ENCODE results near the gene SLC4A1AP.

The SLC4A1AP gene

DNA sequence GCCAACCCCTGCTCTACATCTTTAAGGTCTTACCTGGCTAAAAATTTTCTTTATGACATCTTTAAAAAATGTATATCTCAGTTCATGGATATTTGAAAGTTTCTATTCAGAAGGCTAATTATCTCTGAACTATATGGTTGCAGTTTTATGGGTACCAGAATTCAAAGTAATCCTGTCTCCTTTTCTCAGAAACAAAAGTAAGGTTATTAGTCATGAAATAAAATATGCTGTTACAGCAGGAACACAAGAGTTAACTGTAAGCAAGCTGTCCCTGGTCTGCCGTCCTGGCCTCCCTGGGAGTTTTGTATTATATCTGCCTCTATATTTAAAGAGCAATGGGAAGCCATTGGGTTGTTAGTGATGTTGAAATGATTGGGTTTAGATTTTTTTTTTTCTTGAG, 34.0 kb downstream of the SLC4A1AP start:
- no peak for DNase-seq (ENCODE audit: low read depth in 2 of 2, low spot score in 1 of 2)

DNA sequence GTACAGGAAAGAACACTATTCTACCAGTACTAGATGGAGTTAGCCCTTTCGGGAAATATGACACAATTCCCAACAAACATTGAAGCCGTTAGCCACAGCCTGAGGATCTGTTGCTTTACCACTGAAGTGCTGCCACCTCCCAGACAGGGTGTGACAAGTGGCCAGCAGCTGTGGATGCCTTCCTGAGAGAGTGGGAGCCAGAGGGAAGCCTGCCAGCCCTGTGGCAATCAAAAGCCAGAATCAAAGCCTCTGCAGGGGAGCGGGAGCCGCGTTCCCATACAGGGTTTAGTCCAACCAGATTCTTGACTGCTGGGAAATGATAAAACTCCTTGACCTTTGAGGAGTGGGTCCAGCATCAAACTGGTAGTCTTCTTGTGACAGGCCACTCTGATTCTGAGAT, 38.0 kb downstream of the SLC4A1AP start:
- no peak for DNase-seq (ENCODE audit: low read depth in 2 of 2, low spot score in 1 of 2)

DNA sequence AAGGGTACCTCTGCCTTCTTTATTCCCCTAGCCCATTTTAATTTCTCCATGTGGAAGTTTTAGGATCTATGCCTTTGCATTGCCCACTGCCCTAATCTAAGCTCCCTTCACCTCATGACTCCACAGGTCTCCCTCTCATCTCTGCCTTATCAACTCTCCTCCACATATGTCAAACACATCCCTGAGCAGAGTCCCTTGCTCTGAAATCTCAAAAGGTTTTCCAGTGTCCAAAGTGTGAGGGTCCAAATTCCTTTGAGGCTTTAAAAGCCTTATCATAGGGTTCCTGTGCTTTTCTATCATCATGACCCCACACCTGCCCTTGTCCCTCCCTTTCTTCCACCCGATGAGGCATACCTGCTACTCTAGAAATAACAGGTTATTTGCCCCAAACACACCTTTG, 38.6 kb downstream of the SLC4A1AP start:
- no peak for DNase-seq (ENCODE audit: low read depth in 2 of 2, low spot score in 1 of 2)

DNA sequence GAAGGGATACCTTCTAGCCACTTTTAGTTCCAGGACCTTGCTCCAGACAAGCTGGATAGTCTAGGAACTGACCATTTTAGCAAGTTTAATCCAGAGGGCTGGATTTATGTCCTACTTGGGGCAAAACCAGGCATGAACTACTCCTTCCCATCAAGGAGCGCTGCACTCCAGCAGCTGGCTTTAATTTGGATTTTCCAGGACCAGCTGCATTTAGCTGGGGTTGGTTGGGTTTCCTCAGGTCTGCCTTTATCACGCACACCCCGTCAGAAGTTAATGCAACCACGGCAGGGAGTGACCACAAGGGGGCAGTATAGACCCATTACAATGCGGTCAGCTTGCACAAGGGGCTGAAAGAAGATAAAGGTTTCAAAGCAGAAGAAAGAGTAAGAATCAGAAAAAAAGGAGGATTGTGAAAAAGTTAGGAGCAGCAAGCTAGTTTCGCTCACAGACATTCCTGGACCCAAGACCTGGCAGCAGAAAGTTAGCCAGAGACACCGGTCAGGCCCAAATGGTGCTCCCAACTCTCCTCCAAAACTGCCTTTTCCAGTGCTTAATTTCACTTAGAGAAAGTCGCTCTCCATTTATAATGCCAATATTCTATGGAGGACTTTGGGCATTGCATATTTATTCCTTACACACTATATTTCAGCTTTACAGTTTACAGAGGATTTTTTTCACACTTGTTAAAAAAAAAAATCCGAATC, 40.1 kb downstream of the SLC4A1AP start:
- peak; percentile 64 to 83 for DNase-seq (ENCODE audit: low read depth in 2 of 2, low spot score in 1 of 2)

DNA sequence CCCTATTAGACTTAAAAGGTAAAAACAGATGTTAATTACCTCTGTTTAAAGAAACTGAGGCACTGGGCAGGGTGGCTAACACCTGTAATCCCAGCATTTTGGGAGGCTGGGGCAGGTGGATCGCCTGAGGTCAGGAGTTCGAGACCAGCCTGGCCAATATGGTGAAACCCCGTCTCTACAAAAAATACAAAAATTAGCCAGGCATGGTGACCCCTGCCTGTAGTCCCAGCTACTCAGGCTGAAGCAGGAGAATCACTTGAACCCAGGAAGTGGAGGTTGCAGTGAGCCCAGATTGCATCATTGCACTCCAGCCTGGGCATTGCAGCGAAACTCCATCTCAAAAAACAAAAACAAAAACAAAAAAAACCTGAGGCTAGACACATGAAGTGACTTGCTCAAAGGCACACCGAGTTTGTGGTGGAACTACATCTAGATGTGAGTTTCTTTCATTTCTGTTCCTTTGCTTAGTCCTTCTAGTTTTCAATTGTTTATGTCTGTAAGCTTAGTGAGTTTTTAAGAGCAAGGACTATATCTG, 40.7 kb downstream of the SLC4A1AP start:
- DNase-seq (ENCODE audit: low read depth in 2 of 2, low spot score in 1 of 2) = no peak

DNA sequence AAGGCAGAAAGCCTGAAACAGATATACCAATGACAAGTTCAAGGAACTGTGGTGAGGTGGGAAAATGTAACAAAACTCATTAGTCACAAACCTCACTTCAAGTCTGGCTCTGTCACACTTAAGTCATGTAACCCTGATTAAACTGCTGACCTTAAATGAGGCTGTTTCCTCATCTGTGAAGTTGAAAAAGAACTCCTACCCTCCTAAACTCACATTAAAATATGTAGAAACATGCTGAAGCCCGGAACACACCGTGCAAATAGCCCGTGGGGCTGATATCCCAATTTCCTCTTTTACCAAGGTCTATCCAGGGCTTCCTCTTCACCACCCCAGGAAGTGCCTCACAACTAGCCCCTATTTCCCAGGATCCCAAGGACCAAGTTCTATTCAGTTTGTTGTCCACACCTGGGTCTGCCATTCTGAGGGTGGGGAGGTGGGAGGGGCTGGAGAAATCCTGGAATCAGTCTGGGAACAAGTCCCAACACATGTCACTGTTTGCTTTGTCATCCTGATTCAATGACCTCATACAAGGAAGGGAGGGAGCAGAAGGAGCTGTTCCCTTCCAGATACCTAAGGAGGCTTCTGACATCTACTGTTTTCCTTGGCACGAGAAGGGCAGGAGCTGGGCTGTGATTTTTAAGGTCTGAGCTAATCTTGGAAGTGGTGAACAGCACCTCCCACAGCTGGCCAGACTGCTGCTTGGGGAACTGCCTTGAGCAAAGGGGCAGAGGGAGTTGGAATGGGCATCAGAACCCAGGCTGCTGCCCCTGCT, 42.3 kb downstream of the SLC4A1AP start:
- DNase-seq (ENCODE audit: low read depth in 2 of 2, low spot score in 1 of 2) = no peak

DNA sequence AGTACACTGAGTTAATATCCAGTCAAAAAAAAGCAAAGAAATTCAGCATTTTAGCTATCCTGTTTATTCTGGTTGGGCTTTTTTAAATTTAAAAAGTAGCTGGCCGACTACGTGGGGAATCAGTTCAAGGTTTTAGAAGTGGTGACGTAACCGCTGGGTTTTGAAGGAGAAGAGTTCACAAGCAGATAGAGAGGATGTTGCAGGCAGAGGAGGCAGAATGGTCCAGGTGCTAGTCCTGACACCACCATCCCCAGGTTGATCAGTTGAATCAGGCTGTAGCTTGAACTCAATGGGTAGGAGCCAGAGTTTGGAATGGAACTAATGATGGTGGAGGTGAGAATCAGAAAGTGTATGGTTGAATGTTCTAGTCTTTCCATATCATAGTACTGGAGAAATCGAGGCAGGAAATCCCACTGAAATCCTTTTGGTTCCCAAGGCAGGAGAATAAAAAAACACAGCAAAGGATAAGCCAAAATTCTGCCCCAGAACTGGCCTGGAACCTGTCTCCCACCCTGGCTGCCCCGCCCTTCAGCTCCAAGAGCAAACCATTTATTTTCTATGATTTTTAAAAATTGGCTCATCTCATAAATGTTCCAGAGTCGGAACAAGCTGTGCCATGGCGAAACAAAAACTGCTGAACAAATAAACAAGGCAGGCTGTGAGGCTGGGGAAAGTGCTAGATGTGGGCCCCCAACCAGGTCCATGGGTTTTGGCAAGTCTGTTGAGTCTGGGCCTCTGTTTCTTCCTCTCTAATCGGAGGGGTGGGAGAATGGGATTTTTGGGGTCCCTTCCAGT, 44.0 kb downstream of the SLC4A1AP start:
- no peak for DNase-seq (ENCODE audit: low read depth in 2 of 2, low spot score in 1 of 2)

DNA sequence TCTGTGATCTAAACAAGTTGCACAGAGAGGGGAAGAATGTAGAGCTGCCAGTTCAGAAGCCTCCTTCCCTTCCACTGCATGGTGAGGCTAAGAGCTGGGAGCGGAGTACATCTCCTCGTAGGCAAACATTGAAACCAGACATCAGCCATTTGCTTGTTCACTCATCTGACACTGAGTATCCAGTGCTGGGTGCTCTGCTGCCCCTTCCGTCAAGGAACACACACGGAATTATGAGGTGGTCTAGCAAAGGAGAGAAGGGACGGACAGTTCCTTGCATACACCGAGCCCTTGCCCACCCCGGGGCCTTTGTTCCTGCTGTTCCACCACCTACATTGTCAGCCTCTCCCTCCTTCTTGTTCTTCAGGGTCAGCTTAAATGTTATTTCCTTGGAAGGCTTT, 44.6 kb downstream of the SLC4A1AP start:
- DNase-seq (ENCODE audit: low read depth in 2 of 2, low spot score in 1 of 2) = no peak

DNA sequence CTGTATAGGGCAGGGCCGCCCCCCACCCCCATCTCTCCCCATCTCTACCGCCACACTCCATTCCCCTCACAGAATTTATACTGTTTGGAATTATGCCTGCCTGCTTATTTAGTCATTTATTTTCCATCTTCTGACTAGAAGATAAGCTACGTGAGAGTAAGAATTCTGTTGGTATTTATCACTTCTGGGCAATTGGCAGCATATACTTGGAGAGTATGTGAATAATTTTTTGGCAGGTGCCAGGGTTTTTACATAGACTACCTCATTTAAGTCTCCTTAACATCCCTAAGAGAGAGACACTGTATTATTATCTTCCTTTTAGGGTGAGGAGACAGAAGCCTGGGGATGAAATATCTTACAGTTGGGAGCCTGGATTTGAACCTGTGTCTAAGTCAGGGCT, 45.0 kb downstream of the SLC4A1AP start:
- no peak for DNase-seq (ENCODE audit: low read depth in 2 of 2, low spot score in 1 of 2)

DNA sequence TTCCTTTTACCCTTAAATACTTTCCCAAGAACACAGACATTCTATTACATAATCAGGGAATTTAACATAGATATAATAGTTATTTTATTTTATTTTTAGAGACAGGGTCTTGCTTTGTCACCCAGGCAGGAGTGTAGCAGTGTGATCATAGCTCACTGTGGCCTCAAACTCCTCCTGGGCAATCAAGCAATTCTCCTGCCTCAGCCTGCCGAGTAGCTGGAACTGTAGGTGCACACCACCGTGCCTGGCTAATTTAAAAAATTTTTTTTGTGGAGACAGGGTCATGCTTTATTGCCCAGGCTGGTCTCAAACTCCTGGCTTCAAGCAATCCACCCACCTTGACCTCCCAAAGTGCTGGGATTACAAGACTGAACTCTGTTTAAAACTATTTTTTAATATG, 45.6 kb downstream of the SLC4A1AP start:
- DNase-seq (ENCODE audit: low read depth in 2 of 2, low spot score in 1 of 2) = no peak

DNA sequence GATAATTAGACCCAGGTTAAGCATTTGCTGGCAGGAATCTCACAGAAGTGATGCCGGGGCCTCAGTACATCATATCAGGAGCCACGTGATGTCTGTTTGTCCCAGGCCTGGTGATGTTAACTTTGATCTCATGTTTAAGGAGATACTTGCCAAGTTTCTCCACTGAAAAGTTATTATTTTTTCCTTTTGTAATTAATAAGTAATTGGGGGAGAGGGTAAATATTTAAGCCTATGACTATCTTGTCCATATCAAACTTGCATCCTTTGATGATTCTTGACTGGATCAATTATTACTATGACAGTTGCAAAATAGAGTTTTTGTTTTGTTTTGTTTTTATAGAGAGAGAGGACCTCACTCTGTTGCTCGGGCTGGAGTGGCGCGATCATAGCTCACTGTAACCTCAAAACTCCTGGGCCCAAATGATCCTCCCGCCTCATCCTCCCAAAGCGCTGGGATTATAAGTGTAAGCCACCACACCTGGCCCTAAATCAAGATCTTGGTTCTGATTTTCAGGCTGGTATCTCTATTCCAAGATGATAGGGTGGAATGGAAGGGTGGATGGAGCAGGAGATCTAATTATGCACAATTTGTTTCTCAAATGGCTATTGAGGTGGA, 46.4 kb downstream of the SLC4A1AP start:
- no peak for DNase-seq (ENCODE audit: low read depth in 2 of 2, low spot score in 1 of 2)

DNA sequence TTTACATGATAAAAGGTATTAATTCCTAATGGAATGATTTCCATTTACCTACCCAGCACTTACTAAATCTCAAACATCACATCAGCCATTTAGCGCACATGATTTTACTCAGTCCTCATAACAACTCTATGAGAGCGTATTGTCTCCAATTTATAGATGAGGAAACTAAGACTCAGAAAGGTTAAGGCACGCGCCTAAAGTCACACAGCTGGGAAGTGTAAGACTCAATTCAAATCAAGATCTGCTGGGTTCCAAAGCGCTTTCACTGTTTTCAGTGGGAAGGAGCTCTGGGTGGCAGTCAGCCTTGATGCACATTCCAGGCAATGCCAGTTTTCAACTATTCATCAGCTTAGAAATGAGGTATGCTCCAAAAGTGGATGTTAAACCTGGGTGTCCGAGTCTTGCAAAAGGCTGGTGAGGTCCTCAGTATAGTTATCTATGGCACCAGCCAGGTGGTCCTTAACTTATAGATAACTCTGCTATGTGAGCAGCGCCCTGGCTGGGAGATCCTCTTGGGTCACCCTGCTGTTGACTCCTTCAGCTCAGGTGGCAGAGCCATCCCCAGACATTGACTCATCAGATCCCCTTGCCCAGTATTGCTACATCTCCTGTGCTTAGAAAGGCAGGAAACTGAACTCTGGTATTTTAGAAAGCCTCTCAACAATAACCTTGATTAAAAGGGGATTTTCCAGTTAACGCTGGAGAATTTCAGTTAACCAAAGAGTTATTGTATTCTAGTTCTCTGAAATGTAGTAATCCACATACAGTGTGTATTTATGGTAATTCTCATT, 47.1 kb downstream of the SLC4A1AP start:
- DNase-seq (ENCODE audit: low read depth in 2 of 2, low spot score in 1 of 2) = no peak

DNA sequence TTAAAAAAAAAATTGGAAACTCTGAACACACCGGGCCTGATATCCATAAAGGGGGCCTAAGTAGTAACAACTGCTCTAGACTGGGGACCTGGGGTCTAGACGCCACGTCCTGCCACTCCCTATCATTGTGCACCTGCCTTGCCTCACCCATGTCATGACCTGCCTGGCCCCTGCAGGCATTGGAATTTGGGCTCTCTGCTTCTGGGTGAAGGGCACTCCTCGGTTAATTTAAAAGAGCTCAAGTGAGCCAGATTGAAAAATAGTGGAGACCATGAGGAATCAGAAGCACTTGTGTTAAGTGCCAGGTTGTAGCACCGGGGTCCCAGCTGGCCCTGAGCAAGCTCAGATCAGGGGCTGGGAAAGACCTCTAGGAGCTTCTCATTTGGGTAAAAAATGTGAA, 48.1 kb downstream of the SLC4A1AP start:
- no peak for DNase-seq (ENCODE audit: low read depth in 2 of 2, low spot score in 1 of 2)

DNA sequence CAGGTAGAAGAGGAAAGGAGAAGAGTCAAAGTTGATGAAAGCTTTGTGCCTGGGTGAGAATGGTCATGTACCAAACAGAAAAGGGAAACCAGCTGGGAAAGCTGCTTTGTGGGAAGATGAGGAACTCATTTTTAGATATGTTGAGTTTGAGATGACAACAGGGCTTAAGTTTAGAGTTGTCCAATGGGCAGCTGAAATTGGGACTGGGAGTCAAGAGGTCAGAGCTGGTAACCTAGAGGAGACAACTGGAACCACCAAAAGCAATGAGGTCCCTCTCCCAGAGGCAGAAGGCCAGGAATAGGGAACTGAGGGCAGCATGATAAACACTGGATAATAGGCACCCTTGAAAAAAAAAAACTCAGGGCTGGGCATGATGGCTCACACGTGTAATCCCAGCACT, 48.8 kb downstream of the SLC4A1AP start:
- DNase-seq (ENCODE audit: low read depth in 2 of 2, low spot score in 1 of 2) = no peak

DNA sequence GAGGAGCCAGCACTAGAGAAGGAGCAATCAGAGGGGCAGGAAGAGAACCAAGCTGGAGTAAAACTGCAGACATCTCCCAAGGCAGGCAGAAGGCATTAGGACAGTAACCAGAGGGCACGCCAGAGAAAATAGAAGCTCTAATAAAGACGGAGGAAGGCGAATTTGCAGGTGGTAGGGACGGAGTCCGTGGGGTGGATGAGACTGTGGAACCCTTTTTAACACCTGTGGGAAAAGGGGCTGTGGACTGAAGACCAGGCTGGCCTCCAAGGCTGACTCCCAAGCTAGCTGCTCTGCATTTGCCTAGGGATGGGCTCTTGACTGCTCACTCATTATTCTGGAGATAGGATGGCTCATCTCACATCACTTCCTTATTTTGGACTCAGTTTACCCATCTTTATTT, 49.5 kb downstream of the SLC4A1AP start:
- no peak for DNase-seq (ENCODE audit: low read depth in 2 of 2, low spot score in 1 of 2)

DNA sequence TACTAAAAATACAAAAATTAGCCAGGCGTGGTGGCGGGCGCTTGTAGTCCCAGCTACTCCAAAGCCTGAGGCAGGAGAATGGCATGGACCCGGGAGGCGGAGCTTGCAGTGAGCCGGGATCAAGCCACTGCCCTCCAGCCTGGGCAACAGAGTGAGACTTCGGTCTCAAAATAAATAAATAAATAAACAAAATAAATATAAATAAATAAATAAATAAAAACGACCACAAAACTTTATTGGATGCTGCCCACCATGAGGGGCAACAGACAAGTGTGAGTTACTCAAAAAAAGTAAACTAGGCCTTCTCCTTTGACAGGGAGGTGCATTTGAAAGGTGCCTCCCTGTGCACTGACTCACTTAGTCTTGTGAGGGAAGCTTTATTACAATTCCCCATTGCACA, 50.4 kb downstream of the SLC4A1AP start:
- no peak for DNase-seq (ENCODE audit: low read depth in 2 of 2, low spot score in 1 of 2)

DNA sequence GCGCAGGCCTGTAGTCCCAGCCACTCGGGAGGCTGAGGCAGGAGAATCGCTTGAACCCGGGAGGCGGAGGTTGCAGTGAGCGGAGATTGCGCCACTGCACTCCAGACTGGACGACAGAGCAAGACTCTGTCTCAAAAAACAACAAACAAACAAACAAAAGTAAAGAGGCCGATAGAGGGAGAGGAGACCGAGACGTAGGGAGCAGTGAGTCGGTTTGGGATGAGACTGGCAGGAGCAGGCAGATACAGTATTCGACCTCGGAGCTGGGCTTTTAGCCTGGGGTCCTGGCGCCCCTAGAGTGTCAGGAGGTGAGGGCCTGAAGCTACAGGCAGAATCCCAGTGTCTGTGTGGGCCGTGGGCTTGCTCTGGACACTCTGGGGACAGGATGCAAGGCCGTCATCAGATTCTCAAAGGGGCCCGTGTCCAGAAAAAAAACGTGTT, 51.2 kb downstream of the SLC4A1AP start:
- no peak for DNase-seq (ENCODE audit: low read depth in 2 of 2, low spot score in 1 of 2)

DNA sequence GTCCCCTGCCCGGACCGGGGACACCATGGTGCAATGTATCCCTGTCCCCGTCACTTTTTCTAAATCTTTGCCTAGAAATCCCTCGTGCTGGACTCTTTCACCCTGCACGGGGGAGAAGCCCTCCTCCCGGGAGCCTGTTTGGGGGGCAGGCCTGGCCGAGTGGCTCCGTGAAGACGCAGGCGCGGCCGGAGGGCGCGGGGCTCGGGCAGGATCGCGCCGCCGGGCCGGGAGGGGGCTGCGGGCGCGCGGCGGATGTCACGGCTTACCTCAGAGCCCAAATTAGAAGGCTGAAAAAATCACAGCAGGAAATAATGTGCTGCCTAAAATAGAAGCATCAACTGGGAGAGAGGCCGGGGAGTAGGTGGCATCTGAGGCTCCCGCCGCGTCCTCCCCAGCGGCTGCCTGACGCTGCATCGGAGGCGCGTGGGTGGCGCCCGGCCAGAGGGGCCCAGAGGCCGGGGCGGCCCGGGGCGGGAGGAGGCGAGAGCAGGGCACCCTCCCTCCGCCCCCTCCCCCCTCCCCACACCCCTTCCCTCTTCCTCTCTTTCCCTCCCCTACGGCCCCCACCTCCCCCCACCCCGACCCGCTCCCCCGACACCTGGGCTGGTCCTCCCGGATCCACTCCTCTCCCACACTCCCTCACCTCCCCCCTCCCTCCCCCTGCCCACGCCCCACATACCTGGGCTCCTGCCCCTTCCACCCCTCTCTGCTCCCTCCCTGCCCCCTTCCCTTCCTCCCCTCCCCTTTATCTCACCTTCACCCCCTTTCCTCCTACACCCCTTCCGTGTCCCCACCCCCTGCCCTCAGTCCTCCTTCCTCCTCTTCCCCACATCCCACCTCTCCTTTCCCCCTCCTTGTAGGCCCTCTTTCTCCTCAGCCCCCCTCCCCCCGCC, 51.9 kb downstream of the SLC4A1AP start:
- no peak for DNase-seq (ENCODE audit: low read depth in 2 of 2, low spot score in 1 of 2)

DNA sequence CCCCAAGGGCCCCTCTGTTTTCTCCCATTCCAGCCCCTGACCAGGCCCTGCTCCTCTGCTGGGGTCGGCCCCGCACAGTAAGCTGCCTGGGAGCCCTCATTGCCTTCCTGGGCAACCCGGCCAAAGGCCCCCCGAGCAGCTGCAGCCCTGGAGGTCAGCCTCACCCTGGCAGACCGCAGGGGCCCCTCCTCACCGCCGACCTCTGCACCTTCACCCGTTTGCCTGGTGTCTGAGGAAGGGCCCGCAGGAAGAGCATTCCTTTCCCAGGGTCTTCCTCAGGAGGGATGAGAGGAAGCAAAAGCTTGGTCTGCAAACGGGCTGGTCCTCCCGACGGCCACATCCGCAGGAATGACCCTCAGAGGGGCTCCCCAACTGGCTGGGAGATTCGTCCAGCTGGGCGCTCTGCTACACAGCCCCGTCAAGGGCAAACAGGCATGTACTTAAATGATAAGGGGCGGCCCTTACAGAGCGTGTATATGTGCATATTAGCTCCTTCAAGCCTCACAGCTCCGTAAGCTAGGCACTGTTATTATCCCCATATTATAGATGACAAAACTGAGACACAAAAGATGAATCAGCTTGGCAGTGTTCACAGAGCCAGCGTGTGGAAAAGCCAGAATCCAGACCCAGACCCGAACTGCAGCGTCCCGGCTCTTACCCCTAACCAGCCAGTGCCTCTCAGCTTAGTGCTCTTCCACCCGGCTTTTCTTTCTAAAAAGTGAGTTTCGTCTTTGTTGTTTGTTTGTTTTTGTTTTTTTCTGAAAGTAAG, 52.8 kb downstream of the SLC4A1AP start:
- no peak for DNase-seq (ENCODE audit: low read depth in 2 of 2, low spot score in 1 of 2)
